Glutamatergic neuron (in vitro differentiated cells): Measurements from ENCODE around the gene LEMD2. TPM values are rescaled to one million over a fixed set of nuclear protein-coding genes. Genes with fewer than 3 reads are reported as not detected.

Experiments
- DNase-seq: peaks from one replicate; pipeline ENCODE4 v3.0.0; 2022
- H3K27ac Mint-ChIP-seq: one replicate; pipeline ENCODE4 v1.8.0; 2020; ENCODE audit warnings: mild to moderate bottlenecking, mixed read lengths, inconsistent platforms; ENCODE audit not compliant: unreplicated experiment
- H3K27me3 Mint-ChIP-seq: one replicate; pipeline ENCODE4 v1.8.0; 2020; ENCODE audit warnings: mild to moderate bottlenecking, moderate library complexity, mixed read lengths, inconsistent platforms; ENCODE audit not compliant: unreplicated experiment
- H3K36me3 Mint-ChIP-seq: one replicate; pipeline ENCODE4 v1.8.0; 2020; ENCODE audit warnings: mild to moderate bottlenecking, mixed read lengths, inconsistent platforms; ENCODE audit not compliant: unreplicated experiment
- H3K4me1 Mint-ChIP-seq: one replicate; pipeline ENCODE4 v1.8.0; 2020; ENCODE audit warnings: mild to moderate bottlenecking, low read depth, mixed read lengths, inconsistent platforms; ENCODE audit not compliant: unreplicated experiment
- H3K4me3 Mint-ChIP-seq: one replicate; pipeline ENCODE4 v1.8.0; 2020; ENCODE audit warnings: mild to moderate bottlenecking, mixed read lengths, inconsistent platforms; ENCODE audit not compliant: unreplicated experiment
- H3K9me3 Mint-ChIP-seq: one replicate; pipeline ENCODE4 v1.8.0; 2020; ENCODE audit warnings: mild to moderate bottlenecking, moderate library complexity, mixed read lengths, inconsistent platforms; ENCODE audit not compliant: unreplicated experiment
- CTCF ChIP-seq: fragments of 200-600 bp; sonication (generic); IDR thresholded peaks from one replicate; pipeline ENCODE4 v1.5.0; 2021; ENCODE audit not compliant: partially characterized antibody, unreplicated experiment
- total RNA-seq: library from RNA; stranded (reverse); fragmentation: NEBNext Ultra II Directional; extraction: Animal tissue kit (Norgen Biotek cat#: 25700); gene quantifications from one replicate; pipeline ENCODE4 v1.2.1, GENCODE V29; 2021; ENCODE audit not compliant: unreplicated experiment

LEMD2 gene
- total RNA-seq, 1 donor from 2014 or later, result 82.4 TPM

GRCh38 chr6:33827546-33828451 is 38.9 kb upstream of the LEMD2 start:
- peak overlapping the region; percentile 84 for H3K27ac Mint-ChIP-seq
- H3K4me3 Mint-ChIP-seq, result peak overlapping the region; percentile 44
- H3K9me3 Mint-ChIP-seq, result peaks cover 15% of the 10 kb centered on the region
- no peak for DNase-seq
- H3K27me3 Mint-ChIP-seq, result peaks cover 13% of the 10 kb centered on the region
- H3K4me1 Mint-ChIP-seq, result peaks cover 39% of the 10 kb centered on the region
- TF ChIP-seq CTCF, result no peak
- no peaks in the 10 kb centered on the region for H3K36me3 Mint-ChIP-seq

- Mint-ChIP-seq H3K4me3 (no peak overlapping the region), H3K36me3 (no peaks in the 10 kb centered on the region), H3K4me1 (peaks cover 46% of the 10 kb centered on the region), H3K27ac (no peak overlapping the region), H3K27me3 (peaks cover 16% of the 10 kb centered on the region), H3K9me3 (peaks cover 16% of the 10 kb centered on the region)
- no peak for DNase-seq
- TF ChIP-seq CTCF, result no peak
Measured at GRCh38 chr6:33826537-33826936, 37.6 kb upstream of the LEMD2 start.

GRCh38 chr6:33824461-33825154 is 35.7 kb upstream of the LEMD2 start:
- Mint-ChIP-seq H3K4me1 (peaks cover 49% of the 10 kb centered on the region), H3K27ac (no peak overlapping the region)
- no peak for TF ChIP-seq CTCF

GRCh38 chr6:33823806-33824205 is 34.9 kb upstream of the LEMD2 start:
- peaks cover 19% of the 10 kb centered on the region for H3K27me3 Mint-ChIP-seq
- peaks cover 19% of the 10 kb centered on the region for H3K9me3 Mint-ChIP-seq
- no peak overlapping the region for H3K4me3 Mint-ChIP-seq
- no peak overlapping the region for H3K27ac Mint-ChIP-seq
- DNase-seq, result no peak
- no peaks in the 10 kb centered on the region for H3K36me3 Mint-ChIP-seq
- TF ChIP-seq CTCF, result no peak
- H3K4me1 Mint-ChIP-seq, result peaks cover 51% of the 10 kb centered on the region

More at GRCh38 chr6:33824461-33825154, 35.7 kb upstream of the LEMD2 start:
- Mint-ChIP-seq H3K36me3 (no peaks in the 10 kb centered on the region), H3K4me3 (no peak overlapping the region), H3K27me3 (peaks cover 19% of the 10 kb centered on the region), H3K9me3 (peaks cover 19% of the 10 kb centered on the region)
- no peak for DNase-seq
